ENCODE measurements around the gene TRAF4.

GRCh38 chr17:28750178-28751047, 6.6 kb downstream of the TRAF4 start:
- TF ChIP-seq CTCF (IDR thresholded peaks at IDR 0.05; ENCODE audit: poor library complexity) (peak; percentile 99), EZH2 (IDR thresholded peaks at IDR 0.05; ENCODE audit: borderline replicate concordance) (no peak), EZH2phosphoT487 (IDR thresholded peaks at IDR 0.05; ENCODE audit: low read depth, severe bottlenecking, unreplicated experiment) (no peak)
